ENCODE measurements around the gene NELL1. TPM values are rescaled to one million over a fixed set of nuclear protein-coding genes. Genes with fewer than 3 reads are reported as not detected.

Gene NELL1
- total RNA-seq, 3 donors from 2014 or later (not counting 1 experiment from before 2014, with no cell fraction given), result not detected

GRCh38 chr11:21464601-21465193 is 795.3 kb downstream of the NELL1 start:
- no peaks in the 10 kb centered on the region for H3K4me1 ChIP-seq (ENCODE audit: control insufficient read depth, insufficient read depth, low read length)
- no peak overlapping the region for H3K27ac ChIP-seq (ENCODE audit: low read length)
- no peak for TF ChIP-seq CTCF (IDR thresholded peaks at IDR 0.05)
- no peak overlapping the region for H3K4me3 Mint-ChIP-seq
- H3K4me1 Mint-ChIP-seq, result no peaks in the 10 kb centered on the region
- H3K36me3 ChIP-seq (ENCODE audit: control insufficient read depth, insufficient read depth, low read length), result no peaks in the 10 kb centered on the region
- no peak overlapping the region for H3K27ac Mint-ChIP-seq
- H3K36me3 Mint-ChIP-seq, result no peaks in the 10 kb centered on the region
- intact Hi-C loops (cut with micrococcal nuclease), result no loop called here
- DNase-seq (no peak), ATAC-seq (no peak)
- H3K27me3 ChIP-seq (ENCODE audit: control insufficient read depth, insufficient read depth, low read length), result no peaks in the 10 kb centered on the region
- no peaks in the 10 kb centered on the region for H3K27me3 Mint-ChIP-seq (ENCODE audit: low read depth in 2 of 2)
- no peak overlapping the region for H3K4me3 ChIP-seq (ENCODE audit: low read length)
- WGBS (ENCODE audit: insufficient coverage), result 62% methylated on average over 2 of the region's 2 CpGs
- peaks cover 4% of the 10 kb centered on the region for H3K9me3 ChIP-seq (ENCODE audit: control insufficient read depth, insufficient read depth, low read length)
- H3K9me3 Mint-ChIP-seq, result peaks cover 7 to 9% of the 10 kb centered on the region in 2 donors

GRCh38 chr11:21465203-21465602 is 795.8 kb downstream of the NELL1 start:
- TF ChIP-seq CTCF (IDR thresholded peaks at IDR 0.05), result no peak
- Mint-ChIP-seq H3K36me3 (no peaks in the 10 kb centered on the region), H3K4me1 (no peaks in the 10 kb centered on the region), H3K9me3 (peaks cover 7 to 9% of the 10 kb centered on the region in 2 donors), H3K4me3 (no peak overlapping the region), H3K27me3 (ENCODE audit: low read depth in 2 of 2) (no peaks in the 10 kb centered on the region), H3K27ac (no peak overlapping the region)
- no peaks in the 10 kb centered on the region for H3K36me3 ChIP-seq (ENCODE audit: control insufficient read depth, insufficient read depth, low read length)
- H3K4me3 ChIP-seq (ENCODE audit: low read length), result no peak overlapping the region
- DNase-seq (no peak), ATAC-seq (no peak)
- H3K27ac ChIP-seq (ENCODE audit: low read length), result no peak overlapping the region
- no peaks in the 10 kb centered on the region for H3K4me1 ChIP-seq (ENCODE audit: control insufficient read depth, insufficient read depth, low read length)
- no peaks in the 10 kb centered on the region for H3K27me3 ChIP-seq (ENCODE audit: control insufficient read depth, insufficient read depth, low read length)
- intact Hi-C loops (cut with micrococcal nuclease), result no loop called here
- 36% methylated on average over 1 of the region's 1 CpG for WGBS (ENCODE audit: insufficient coverage)
- peaks cover 4% of the 10 kb centered on the region for H3K9me3 ChIP-seq (ENCODE audit: control insufficient read depth, insufficient read depth, low read length)

- H3K9me3 Mint-ChIP-seq, result peaks cover 5 to 10% of the 10 kb centered on the region in 2 donors
- no peaks in the 10 kb centered on the region for H3K27me3 Mint-ChIP-seq (ENCODE audit: low read depth in 2 of 2)
- Histone ChIP-seq H3K36me3 (ENCODE audit: control insufficient read depth, insufficient read depth, low read length) (no peaks in the 10 kb centered on the region), H3K27me3 (ENCODE audit: control insufficient read depth, insufficient read depth, low read length) (no peaks in the 10 kb centered on the region), H3K4me3 (ENCODE audit: low read length) (no peak overlapping the region), H3K4me1 (ENCODE audit: control insufficient read depth, insufficient read depth, low read length) (no peaks in the 10 kb centered on the region), H3K9me3 (ENCODE audit: control insufficient read depth, insufficient read depth, low read length) (peaks cover 4% of the 10 kb centered on the region), H3K27ac (ENCODE audit: low read length) (no peak overlapping the region)
- ATAC-seq (no peak), DNase-seq (no peak)
- 95% methylated on average over 3 of the region's 4 CpGs for WGBS (ENCODE audit: insufficient coverage)
- H3K4me3 Mint-ChIP-seq, result no peak overlapping the region
- no peak for TF ChIP-seq CTCF (IDR thresholded peaks at IDR 0.05)
- H3K27ac Mint-ChIP-seq, result no peak overlapping the region
- no peaks in the 10 kb centered on the region for H3K36me3 Mint-ChIP-seq
- no peaks in the 10 kb centered on the region for H3K4me1 Mint-ChIP-seq
- intact Hi-C loops (cut with micrococcal nuclease), result no loop called here
Measured at GRCh38 chr11:21465920-21466319, 796.5 kb downstream of the NELL1 start.

GRCh38 chr11:21470521-21470920 is 801.1 kb downstream of the NELL1 start:
- H3K27me3 Mint-ChIP-seq (ENCODE audit: low read depth in 2 of 2), result no peaks in the 10 kb centered on the region
- H3K27ac ChIP-seq (ENCODE audit: low read length), result no peak overlapping the region
- intact Hi-C loops (cut with micrococcal nuclease), result no loop called here
- no peaks in the 10 kb centered on the region for H3K36me3 ChIP-seq (ENCODE audit: control insufficient read depth, insufficient read depth, low read length)
- no peaks in the 10 kb centered on the region for H3K9me3 ChIP-seq (ENCODE audit: control insufficient read depth, insufficient read depth, low read length)
- no peak for TF ChIP-seq CTCF (IDR thresholded peaks at IDR 0.05)
- ATAC-seq, result no peak
- no peaks in the 10 kb centered on the region for H3K4me1 Mint-ChIP-seq
- H3K9me3 Mint-ChIP-seq, result peaks cover 8 to 13% of the 10 kb centered on the region in 2 donors
- no peaks in the 10 kb centered on the region for H3K36me3 Mint-ChIP-seq
- no peak overlapping the region for H3K4me3 Mint-ChIP-seq
- no peak overlapping the region for H3K27ac Mint-ChIP-seq
- no peak overlapping the region for H3K4me3 ChIP-seq (ENCODE audit: low read length)
- no peaks in the 10 kb centered on the region for H3K27me3 ChIP-seq (ENCODE audit: control insufficient read depth, insufficient read depth, low read length)
- DNase-seq, result no peak
- no peaks in the 10 kb centered on the region for H3K4me1 ChIP-seq (ENCODE audit: control insufficient read depth, insufficient read depth, low read length)

Measured in natural killer cell (primary cell).